ENCODE measurements around the gene EFNB2.

- TF ChIP-seq CTCF (IDR thresholded peaks at IDR 0.05): no peak
- TF ChIP-seq POLR2A (IDR thresholded peaks at IDR 0.05): no peak
Measured at GRCh38 chr13:106497079-106497478, 38.4 kb downstream of the EFNB2 start.
